Kidney (tissue), 14 donors: Measurements from ENCODE around the gene CEP112. TPM values are rescaled to one million over a fixed set of nuclear protein-coding genes. Genes with fewer than 3 reads are reported as not detected.

Experiments
- DNase-seq, 5 donors: peaks; one replicate each; pipeline ENCODE4 v3.0.0-alpha.2; 2013 to 2020
- FAIRE-seq: peaks from 2 replicates; lab custom pipeline; 2012; peaks lifted over from hg19 to GRCh38; lab: Jason Lieb, UNC
- H3K27ac ChIP-seq, 2 donors: one replicate each; pipeline ENCODE4 v1.7.0; 2013; ENCODE audit warnings: low read depth in 2 of 2, low read length in 2 of 2, inconsistent platforms in 1 of 2
- H3K27me3 ChIP-seq: one replicate; pipeline ENCODE4 v1.7.1; 2013; ENCODE audit warnings: low read length, inconsistent platforms; ENCODE audit not compliant: control insufficient read depth, insufficient read depth
- H3K36me3 ChIP-seq, 3 donors: one replicate each; pipeline versions ENCODE4 v1.7.0 to v1.7.1; 2013; ENCODE audit warnings: low read length in 3 of 3, control low read depth in 1 of 3, inconsistent platforms in 1 of 3; ENCODE audit not compliant: insufficient read depth in 3 of 3, control insufficient read depth in 2 of 3
- H3K4me1 ChIP-seq, 3 donors: one replicate each; pipeline versions ENCODE4 v1.7.0 to v1.7.1; 2013; ENCODE audit warnings: low read length in 3 of 3, inconsistent platforms in 1 of 3, low read depth in 1 of 3; ENCODE audit not compliant: control insufficient read depth in 2 of 3, insufficient read depth in 2 of 3
- H3K4me3 ChIP-seq, 3 donors: one replicate each; pipeline versions ENCODE4 v1.7.0 to v1.8.1; 2013; ENCODE audit warnings: low read length in 3 of 3, control low read depth in 1 of 3, inconsistent platforms in 1 of 3
- H3K9ac ChIP-seq, 3 donors: one replicate each; pipeline versions ENCODE4 v1.7.0 to v1.7.1; 2013; ENCODE audit warnings: low read length in 3 of 3, control low read depth in 1 of 3, inconsistent platforms in 1 of 3
- H3K9me3 ChIP-seq, 3 donors: one replicate each; pipeline versions ENCODE4 v1.7.0 to v1.7.1; 2013; ENCODE audit warnings: low read length in 3 of 3, control low read depth in 1 of 3, inconsistent platforms in 1 of 3; ENCODE audit not compliant: control insufficient read depth in 2 of 3, insufficient read depth in 1 of 3
- CTCF ChIP-seq: IDR thresholded peaks from 3 replicates; pipeline ENCODE4 v1.5.1; 2012; ENCODE audit warnings: mild to moderate bottlenecking, moderate library complexity, borderline replicate concordance; ENCODE audit not compliant: insufficient read depth; ENCODE audit errors: extremely low read depth
- intact Hi-C: fragments of 100-400 bp; cut with DNase I; formaldehyde crosslinking; loops from one replicate; pipeline ENCODE4 v1.11.1; 2022
- polyA plus RNA-seq: library from polyadenylated mRNA; stranded (reverse); fragments of 350-450 nt; fragmentation: Illumina TruSeq; extraction: RNeasy Lipid Tissue Mini Kit (QIAGEN cat#74804); gene quantifications from one replicate; pipeline ENCODE4 v1.2.3, GENCODE V29; 2014; ENCODE audit warnings: low read depth, low replicate concordance; ENCODE audit not compliant: insufficient read depth
- total RNA-seq: library from RNA; stranded (reverse); fragmentation: NEBNext Ultra II Directional; extraction: Animal tissue kit (Norgen Biotek cat#: 25700); gene quantifications from one replicate; pipeline ENCODE4 v1.2.1, GENCODE V29; 2021
- donor health status: control.
- donor health status: control.
- donor health status: control.
- donor health status: control.
- donor health status: control.
- donor health status: DM: yes; HTN: yes; CAD: no.
- donor health status: Normal renal cell carcinoma (clear cell type).

CEP112 gene
- total and polyA plus RNA-seq, 2 donors from 2014 or later: 17.0 to 27.4 TPM

GRCh38 chr17:65699459-65699858 is 492.5 kb downstream of the CEP112 start:
- H3K4me3 ChIP-seq: no peak overlapping the region
- no peak for TF ChIP-seq CTCF
- H3K4me1 ChIP-seq: no peaks in the 10 kb centered on the region
- H3K36me3 ChIP-seq: no peaks in the 10 kb centered on the region
- H3K9ac ChIP-seq: no peak overlapping the region
- H3K9me3 ChIP-seq: no peaks in the 10 kb centered on the region
- H3K27me3 ChIP-seq: no peaks in the 10 kb centered on the region
- FAIRE-seq (no peak), DNase-seq (no peak)
- intact Hi-C loops: no loop called here
- no peak overlapping the region for H3K27ac ChIP-seq

GRCh38 chr17:65698381-65699061 is 493.4 kb downstream of the CEP112 start:
- Histone ChIP-seq H3K9me3 (no peaks in the 10 kb centered on the region), H3K36me3 (no peaks in the 10 kb centered on the region), H3K27ac (no peak overlapping the region), H3K9ac (no peak overlapping the region), H3K4me1 (no peaks in the 10 kb centered on the region), H3K27me3 (no peaks in the 10 kb centered on the region), H3K4me3 (no peak overlapping the region)
- peak in 2 of 5 donors; percentile 27 to 34 for DNase-seq
- TF ChIP-seq CTCF: no peak
- intact Hi-C loops: no loop called here
- no peak for FAIRE-seq

- no peak for FAIRE-seq
- H3K27me3 ChIP-seq: no peaks in the 10 kb centered on the region
Measured at GRCh38 chr17:65697661-65698060, 494.3 kb downstream of the CEP112 start.

More at GRCh38 chr17:65697661-65698060, 494.3 kb downstream of the CEP112 start:
- intact Hi-C loops: no loop called here
- no peak overlapping the region for H3K9ac ChIP-seq
- DNase-seq: peak in 2 of 5 donors; percentile 30 to 41
- no peaks in the 10 kb centered on the region for H3K9me3 ChIP-seq
- TF ChIP-seq CTCF: no peak
- no peak overlapping the region for H3K4me3 ChIP-seq
- no peak overlapping the region for H3K27ac ChIP-seq
- no peaks in the 10 kb centered on the region for H3K36me3 ChIP-seq
- no peaks in the 10 kb centered on the region for H3K4me1 ChIP-seq
